ENCODE data around the gene CFH. TPM values are rescaled to one million over a fixed set of nuclear protein-coding genes. Genes with fewer than 3 reads are reported as not detected.

Gene CFH
- total RNA-seq, 1 donor from 2014 or later: not detected

GRCh38 chr1:196640976-196641375 lies 10.9 kb upstream of the CFH start:
- no peak for TF ChIP-seq CTCF (conservative IDR thresholded peaks at IDR 0.05)
- H3K4me1 Mint-ChIP-seq: no peaks in the 10 kb centered on the region
- H3K9me3 Mint-ChIP-seq: no peaks in the 10 kb centered on the region
- no peaks in the 10 kb centered on the region for H3K27me3 Mint-ChIP-seq (ENCODE audit: low read depth)
- H3K36me3 Mint-ChIP-seq (ENCODE audit: low read depth): no peaks in the 10 kb centered on the region
- no peak for DNase-seq (ENCODE audit: low read depth, low spot score)
- no peak overlapping the region for H3K4me3 Mint-ChIP-seq
- no peak overlapping the region for H3K27ac Mint-ChIP-seq (ENCODE audit: unreplicated experiment)

DNA sequence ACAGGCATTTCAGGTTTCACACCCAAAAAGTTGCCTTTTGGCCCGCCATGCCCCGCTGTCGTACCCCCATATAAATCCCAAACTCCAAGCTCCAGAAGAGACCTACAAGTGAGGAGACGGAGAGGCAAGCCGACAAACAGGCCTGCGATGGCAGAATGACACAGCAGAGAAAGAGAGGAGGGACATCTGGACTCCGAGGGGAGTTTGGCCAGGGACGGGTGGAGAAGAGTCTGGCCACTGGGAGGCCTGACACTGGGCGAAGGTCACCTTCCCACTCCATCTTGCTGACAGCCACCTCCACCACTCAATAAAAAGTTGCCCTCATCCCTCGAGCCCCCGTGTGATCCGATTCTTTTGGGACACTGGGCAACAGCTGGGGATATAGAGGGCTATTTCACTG lies 1.9 kb upstream of the CFH start:
- no peak overlapping the region for H3K27ac Mint-ChIP-seq (ENCODE audit: unreplicated experiment)
- H3K27me3 Mint-ChIP-seq (ENCODE audit: low read depth): no peaks in the 10 kb centered on the region
- no peaks in the 10 kb centered on the region for H3K36me3 Mint-ChIP-seq (ENCODE audit: low read depth)
- no peak for DNase-seq (ENCODE audit: low read depth, low spot score)
- no peaks in the 10 kb centered on the region for H3K9me3 Mint-ChIP-seq
- no peak for TF ChIP-seq CTCF (conservative IDR thresholded peaks at IDR 0.05)
- no peaks in the 10 kb centered on the region for H3K4me1 Mint-ChIP-seq
- H3K4me3 Mint-ChIP-seq: no peak overlapping the region

DNA sequence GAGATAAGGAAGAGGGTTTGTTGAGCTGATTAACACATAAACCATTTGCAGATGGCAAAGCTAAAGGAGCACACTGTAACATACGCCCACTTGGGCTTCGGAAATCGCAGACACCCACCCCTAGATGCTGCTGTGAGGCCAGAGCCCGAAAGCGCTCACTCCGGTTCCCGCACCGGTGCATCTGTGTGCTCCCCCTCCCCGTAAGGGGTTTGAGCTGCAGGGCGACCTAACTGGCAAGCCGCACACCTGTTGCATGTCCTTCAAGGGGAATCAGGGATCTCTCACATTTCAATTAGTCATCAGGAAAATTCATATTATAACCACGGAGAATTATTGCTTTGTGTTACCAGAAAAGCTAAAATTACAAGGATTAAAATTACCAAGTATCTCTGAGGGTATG lies 1.4 kb upstream of the CFH start:
- no peaks in the 10 kb centered on the region for H3K4me1 Mint-ChIP-seq
- H3K4me3 Mint-ChIP-seq: no peak overlapping the region
- no peaks in the 10 kb centered on the region for H3K9me3 Mint-ChIP-seq
- no peak for TF ChIP-seq CTCF (conservative IDR thresholded peaks at IDR 0.05)
- H3K36me3 Mint-ChIP-seq (ENCODE audit: low read depth): no peaks in the 10 kb centered on the region
- no peak for DNase-seq (ENCODE audit: low read depth, low spot score)
- H3K27me3 Mint-ChIP-seq (ENCODE audit: low read depth): no peaks in the 10 kb centered on the region
- no peak overlapping the region for H3K27ac Mint-ChIP-seq (ENCODE audit: unreplicated experiment)

- no peak overlapping the region for H3K4me3 Mint-ChIP-seq
- TF ChIP-seq CTCF (conservative IDR thresholded peaks at IDR 0.05): no peak
- H3K27ac Mint-ChIP-seq (ENCODE audit: unreplicated experiment): no peak overlapping the region
- H3K4me1 Mint-ChIP-seq: no peaks in the 10 kb centered on the region
- no peaks in the 10 kb centered on the region for H3K27me3 Mint-ChIP-seq (ENCODE audit: low read depth)
- DNase-seq (ENCODE audit: low read depth, low spot score): no peak
- no peaks in the 10 kb centered on the region for H3K9me3 Mint-ChIP-seq
- H3K36me3 Mint-ChIP-seq (ENCODE audit: low read depth): no peaks in the 10 kb centered on the region
Observed at GRCh38 chr1:196651079-196651478, 764 bp upstream of the CFH start.

GRCh38 chr1:196654271-196654670 lies 2.4 kb downstream of the CFH start:
- DNase-seq (ENCODE audit: low read depth, low spot score): no peak
- H3K4me1 Mint-ChIP-seq: no peaks in the 10 kb centered on the region
- no peaks in the 10 kb centered on the region for H3K9me3 Mint-ChIP-seq
- H3K27ac Mint-ChIP-seq (ENCODE audit: unreplicated experiment): no peak overlapping the region
- H3K36me3 Mint-ChIP-seq (ENCODE audit: low read depth): no peaks in the 10 kb centered on the region
- TF ChIP-seq CTCF (conservative IDR thresholded peaks at IDR 0.05): no peak
- H3K27me3 Mint-ChIP-seq (ENCODE audit: low read depth): no peaks in the 10 kb centered on the region
- no peak overlapping the region for H3K4me3 Mint-ChIP-seq

GRCh38 chr1:196655071-196655470 lies 3.2 kb downstream of the CFH start:
- DNase-seq (ENCODE audit: low read depth, low spot score): no peak
- Mint-ChIP-seq H3K9me3 (no peaks in the 10 kb centered on the region), H3K36me3 (ENCODE audit: low read depth) (no peaks in the 10 kb centered on the region), H3K4me3 (no peak overlapping the region), H3K27me3 (ENCODE audit: low read depth) (no peaks in the 10 kb centered on the region), H3K4me1 (no peaks in the 10 kb centered on the region), H3K27ac (ENCODE audit: unreplicated experiment) (no peak overlapping the region)
- TF ChIP-seq CTCF (conservative IDR thresholded peaks at IDR 0.05): no peak
